GM12872 (cell line): ENCODE results near the gene MINDY2.

Experiments used
- TF ChIP-seq, protein P1 (sequence below): IDR thresholded peaks from 3 replicates; pipeline ENCODE4 v1.5.1; 2011; ENCODE audit warnings: low read depth, mild to moderate bottlenecking, low read length, moderate library complexity; ENCODE audit not compliant: insufficient read depth

Gene MINDY2

DNA sequence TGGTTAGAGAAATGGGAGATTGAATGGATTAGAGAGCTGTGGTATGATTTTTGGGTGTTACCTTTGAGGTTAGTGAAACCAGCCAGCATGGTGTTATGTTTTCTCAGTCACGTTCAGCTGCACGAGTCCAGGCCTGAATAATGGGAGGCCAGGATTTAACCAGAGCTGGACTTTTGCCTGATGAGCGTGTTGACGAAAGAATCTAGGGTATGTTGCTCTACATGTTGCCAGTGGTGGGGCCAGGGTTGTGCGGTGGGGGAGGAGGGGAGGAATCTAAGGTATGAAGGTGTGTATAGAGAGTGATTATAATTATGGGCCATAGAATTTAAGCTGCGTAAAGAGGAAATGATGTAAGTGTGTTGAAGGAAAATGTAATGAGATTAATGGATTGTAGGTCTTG is 22.8 kb downstream of the MINDY2 start:
- TF ChIP-seq, protein P1, sequence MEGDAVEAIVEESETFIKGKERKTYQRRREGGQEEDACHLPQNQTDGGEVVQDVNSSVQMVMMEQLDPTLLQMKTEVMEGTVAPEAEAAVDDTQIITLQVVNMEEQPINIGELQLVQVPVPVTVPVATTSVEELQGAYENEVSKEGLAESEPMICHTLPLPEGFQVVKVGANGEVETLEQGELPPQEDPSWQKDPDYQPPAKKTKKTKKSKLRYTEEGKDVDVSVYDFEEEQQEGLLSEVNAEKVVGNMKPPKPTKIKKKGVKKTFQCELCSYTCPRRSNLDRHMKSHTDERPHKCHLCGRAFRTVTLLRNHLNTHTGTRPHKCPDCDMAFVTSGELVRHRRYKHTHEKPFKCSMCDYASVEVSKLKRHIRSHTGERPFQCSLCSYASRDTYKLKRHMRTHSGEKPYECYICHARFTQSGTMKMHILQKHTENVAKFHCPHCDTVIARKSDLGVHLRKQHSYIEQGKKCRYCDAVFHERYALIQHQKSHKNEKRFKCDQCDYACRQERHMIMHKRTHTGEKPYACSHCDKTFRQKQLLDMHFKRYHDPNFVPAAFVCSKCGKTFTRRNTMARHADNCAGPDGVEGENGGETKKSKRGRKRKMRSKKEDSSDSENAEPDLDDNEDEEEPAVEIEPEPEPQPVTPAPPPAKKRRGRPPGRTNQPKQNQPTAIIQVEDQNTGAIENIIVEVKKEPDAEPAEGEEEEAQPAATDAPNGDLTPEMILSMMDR, result no peak

DNA sequence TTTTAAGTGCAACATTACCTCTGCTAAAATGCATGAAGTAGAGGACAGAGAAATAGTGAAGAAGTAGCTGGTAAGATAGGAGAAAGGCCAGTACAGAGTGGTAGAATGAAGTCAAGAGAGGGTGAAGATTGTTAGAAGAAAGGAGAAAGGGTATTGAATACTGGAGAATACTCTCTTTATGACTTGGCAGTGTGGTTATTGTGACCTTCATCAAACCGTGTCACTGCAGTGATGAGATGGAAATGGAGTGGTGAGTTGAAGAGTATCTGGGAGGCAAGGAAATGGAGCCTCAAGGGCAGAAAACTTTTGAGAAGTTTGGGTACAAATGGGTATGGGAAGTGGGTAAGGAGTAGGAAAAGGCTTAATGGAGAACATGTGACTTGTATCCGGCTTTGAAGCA is 24.7 kb downstream of the MINDY2 start:
- TF ChIP-seq, protein P1, result no peak

DNA sequence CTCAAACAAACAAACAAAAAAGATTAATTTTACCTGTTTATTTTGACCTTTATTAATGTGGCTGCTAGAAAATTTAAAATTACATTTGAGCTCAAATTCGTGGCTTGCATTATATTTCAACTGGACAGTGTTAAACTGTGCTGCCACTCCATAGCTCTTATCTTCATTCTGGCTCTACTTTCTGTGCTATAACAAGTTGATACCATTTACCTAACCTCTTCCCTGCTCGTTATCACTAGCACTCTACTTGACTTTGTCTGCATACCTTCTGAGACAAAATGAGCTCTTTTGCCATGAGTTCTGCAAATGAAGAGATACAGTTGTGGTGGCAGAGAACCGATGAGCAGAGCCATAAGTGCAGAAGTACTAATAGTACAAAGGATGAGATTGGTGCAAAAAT is 26.4 kb downstream of the MINDY2 start:
- TF ChIP-seq, protein P1, result no peak

DNA sequence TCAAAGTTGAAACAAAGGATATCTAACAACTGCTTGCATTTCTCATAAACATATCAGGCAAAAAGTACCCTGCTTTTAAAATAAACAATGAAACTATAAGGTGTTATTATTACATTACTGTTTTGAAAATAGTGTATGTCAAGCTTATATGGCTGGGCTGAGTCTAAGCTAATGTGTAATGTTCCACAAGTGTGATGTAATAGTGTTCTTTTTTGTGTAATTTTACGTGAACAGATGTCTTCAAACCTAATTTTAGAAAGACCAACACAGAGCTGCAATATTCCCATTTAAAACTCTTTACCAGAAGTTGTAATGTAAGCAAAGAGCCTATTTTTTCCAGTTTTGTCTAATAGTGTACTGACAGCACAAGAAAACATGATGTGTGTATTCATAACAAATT is 34.0 kb downstream of the MINDY2 start:
- TF ChIP-seq, protein P1, result no peak

DNA sequence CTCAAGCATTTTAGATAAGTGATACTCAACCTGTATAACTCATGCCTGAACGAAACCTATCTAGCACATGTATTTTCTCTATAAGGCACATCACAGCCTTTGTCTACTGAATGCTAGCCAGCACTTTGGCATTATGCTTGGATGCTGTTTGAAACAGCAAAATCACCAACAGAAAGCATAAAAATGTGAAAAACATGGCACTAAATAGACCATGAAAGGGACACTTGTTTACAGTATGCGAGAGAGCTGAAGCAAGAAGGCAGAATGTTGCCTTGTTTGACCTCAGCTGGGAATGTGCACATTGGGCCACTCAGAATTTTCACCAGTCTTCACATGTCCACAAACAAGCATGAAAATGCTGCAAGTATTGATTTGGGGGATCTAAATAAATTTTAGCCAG is 59.5 kb downstream of the MINDY2 start:
- TF ChIP-seq, protein P1, result no peak

DNA sequence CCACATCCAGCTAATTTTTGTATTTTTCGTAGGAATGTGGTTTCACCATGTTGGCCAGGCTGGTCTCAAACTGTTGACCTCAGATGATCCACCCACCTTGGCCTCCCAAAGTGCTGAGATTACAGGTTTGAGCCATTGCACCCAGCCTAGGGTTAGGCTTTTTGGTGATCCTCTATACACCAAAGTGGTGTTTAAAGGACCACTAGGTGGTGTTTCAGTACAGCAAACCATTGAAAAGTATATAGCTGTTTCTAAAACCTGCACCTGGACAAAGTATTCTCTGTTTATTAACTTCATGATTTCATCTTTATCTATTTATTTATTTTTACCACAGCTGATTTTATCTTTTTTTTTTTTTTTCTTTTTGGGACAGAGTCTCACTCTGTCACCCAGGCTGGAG is 68.4 kb downstream of the MINDY2 start:
- TF ChIP-seq, protein P1, result peak; percentile 35; the same call in 1 of the 3 replicates

DNA sequence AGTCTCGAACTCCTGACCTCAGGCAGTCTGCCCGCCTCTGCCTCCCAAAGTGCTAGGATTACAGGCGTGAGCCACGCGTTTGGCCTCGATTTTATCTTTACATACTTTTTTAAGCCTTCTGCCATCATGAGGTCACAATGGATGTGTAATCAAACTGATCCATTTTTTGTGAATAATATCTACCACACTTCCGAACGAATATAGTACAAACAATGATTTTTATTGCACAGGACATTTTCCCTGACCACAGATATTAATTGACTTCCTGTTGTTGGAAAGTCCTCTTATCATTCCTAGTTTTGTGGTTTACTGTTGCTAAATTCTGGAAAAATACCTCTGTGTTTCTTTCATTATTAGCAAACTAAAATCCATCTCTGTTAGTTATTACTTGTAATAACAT is 68.9 kb downstream of the MINDY2 start:
- TF ChIP-seq, protein P1, result no peak
